GM18907 (cell line): Measurements from ENCODE around the gene PPP2R2B.

ENCODE experiments used
- ATAC-seq: cut with Tn5 transposase; IDR thresholded peaks from one replicate; pipeline ENCODE4 v1.9.1; 2021; ENCODE audit warnings: mild to moderate bottlenecking, moderate library complexity; ENCODE audit not compliant: unreplicated experiment

The PPP2R2B gene

GRCh38 chr5:146707316-146707715 is 171.2 kb downstream of the PPP2R2B start:
- no peak for ATAC-seq

- no peak for ATAC-seq
These were observed 172.1 kb downstream of the PPP2R2B start for GRCh38 chr5:146706321-146706972.

- ATAC-seq: no peak
These were observed 173.4 kb downstream of the PPP2R2B start for GRCh38 chr5:146704949-146705665.

GRCh38 chr5:146703899-146704298 is 174.7 kb downstream of the PPP2R2B start:
- ATAC-seq: no peak

GRCh38 chr5:146703499-146703898 is 175.1 kb downstream of the PPP2R2B start:
- no peak for ATAC-seq

- ATAC-seq: no peak
These were observed 178.7 kb downstream of the PPP2R2B start for GRCh38 chr5:146699664-146700418.

- ATAC-seq: no peak
These were observed 179.4 kb downstream of the PPP2R2B start for GRCh38 chr5:146699138-146699537.

- ATAC-seq: no peak
These were observed 179.9 kb downstream of the PPP2R2B start for GRCh38 chr5:146698651-146699050.

- ATAC-seq: no peak
These were observed 181.3 kb downstream of the PPP2R2B start for GRCh38 chr5:146697211-146697610.

- no peak for ATAC-seq
These were observed 182.9 kb downstream of the PPP2R2B start for GRCh38 chr5:146695646-146696045.

- ATAC-seq: no peak
These were observed 187.6 kb downstream of the PPP2R2B start for GRCh38 chr5:146690880-146691355.

GRCh38 chr5:146687630-146688029 is 190.9 kb downstream of the PPP2R2B start:
- ATAC-seq: no peak

- no peak for ATAC-seq
These were observed 194.7 kb downstream of the PPP2R2B start for GRCh38 chr5:146683861-146684260.

GRCh38 chr5:146682899-146683532 is 195.5 kb downstream of the PPP2R2B start:
- no peak for ATAC-seq

GRCh38 chr5:146681585-146682105 is 196.9 kb downstream of the PPP2R2B start:
- ATAC-seq: no peak

GRCh38 chr5:146680846-146681584 is 197.5 kb downstream of the PPP2R2B start:
- ATAC-seq: no peak

GRCh38 chr5:146675636-146676035 is 202.9 kb downstream of the PPP2R2B start:
- peak; percentile 99 for ATAC-seq

- ATAC-seq: no peak
These were observed 205.7 kb downstream of the PPP2R2B start for GRCh38 chr5:146672866-146673265.

GRCh38 chr5:146671561-146672295 is 206.8 kb downstream of the PPP2R2B start:
- no peak for ATAC-seq

- ATAC-seq: no peak
These were observed 208.9 kb downstream of the PPP2R2B start for GRCh38 chr5:146669656-146670055.
